ENCODE measurements around the gene MME.

- TF ChIP-seq CTCF (IDR thresholded peaks at IDR 0.05; ENCODE audit: low read depth, low read length) = no peak
- no peak for TF ChIP-seq EZH2phosphoT487 (IDR thresholded peaks at IDR 0.05; ENCODE audit: low read depth)
These were observed 49.9 kb downstream of the MME start for GRCh38 chr3:155130001-155130400.
